Measurements from ENCODE around the gene ADGRF1.

ADGRF1 gene

GRCh38 chr6:47016909-47017308 is 25.2 kb downstream of the ADGRF1 start:
- TF ChIP-seq CTCF (IDR thresholded peaks at IDR 0.05): no peak
- H3K36me3 ChIP-seq: no peaks in the 10 kb centered on the region
- no peaks in the 10 kb centered on the region for H3K27me3 ChIP-seq
- intact Hi-C loops (cut with DNase I; ENCODE audit: low total_unique reads): no loop called here
- no peak overlapping the region for H3K27ac ChIP-seq
- no peak overlapping the region for H3K4me3 ChIP-seq
- no peak for DNase-seq
- no peaks in the 10 kb centered on the region for H3K9me3 ChIP-seq
- no peaks in the 10 kb centered on the region for H3K4me1 ChIP-seq

GRCh38 chr6:47016261-47016660 is 25.9 kb downstream of the ADGRF1 start:
- intact Hi-C loops (cut with DNase I; ENCODE audit: low total_unique reads): no loop called here

GRCh38 chr6:47014401-47014800 is 27.7 kb downstream of the ADGRF1 start:
- no peak for DNase-seq
- H3K36me3 ChIP-seq: no peaks in the 10 kb centered on the region
- H3K27me3 ChIP-seq: no peaks in the 10 kb centered on the region
- H3K4me3 ChIP-seq: no peak overlapping the region
- H3K4me1 ChIP-seq: no peaks in the 10 kb centered on the region
- no peak for TF ChIP-seq CTCF (IDR thresholded peaks at IDR 0.05)
- no peaks in the 10 kb centered on the region for H3K9me3 ChIP-seq
- H3K27ac ChIP-seq: no peak overlapping the region
- intact Hi-C loops (cut with DNase I; ENCODE audit: low total_unique reads): no loop called here

More at GRCh38 chr6:47016261-47016660, 25.9 kb downstream of the ADGRF1 start:
- no peak for DNase-seq
- Histone ChIP-seq H3K36me3 (no peaks in the 10 kb centered on the region), H3K4me3 (no peak overlapping the region), H3K27ac (no peak overlapping the region), H3K4me1 (no peaks in the 10 kb centered on the region), H3K27me3 (no peaks in the 10 kb centered on the region), H3K9me3 (no peaks in the 10 kb centered on the region)
- no peak for TF ChIP-seq CTCF (IDR thresholded peaks at IDR 0.05)

GRCh38 chr6:47009583-47009982 is 32.5 kb downstream of the ADGRF1 start:
- Histone ChIP-seq H3K27ac (no peak overlapping the region), H3K27me3 (no peaks in the 10 kb centered on the region), H3K4me3 (no peak overlapping the region), H3K4me1 (no peaks in the 10 kb centered on the region), H3K36me3 (no peaks in the 10 kb centered on the region), H3K9me3 (no peaks in the 10 kb centered on the region)
- intact Hi-C loops (cut with DNase I; ENCODE audit: low total_unique reads): no loop called here
- TF ChIP-seq CTCF (IDR thresholded peaks at IDR 0.05): no peak
- no peak for DNase-seq

GRCh38 chr6:47008397-47008763 is 33.8 kb downstream of the ADGRF1 start:
- Histone ChIP-seq H3K9me3 (no peaks in the 10 kb centered on the region), H3K27me3 (no peaks in the 10 kb centered on the region), H3K27ac (no peak overlapping the region), H3K4me1 (no peaks in the 10 kb centered on the region), H3K4me3 (no peak overlapping the region), H3K36me3 (no peaks in the 10 kb centered on the region)
- DNase-seq: no peak
- intact Hi-C loops (cut with DNase I; ENCODE audit: low total_unique reads): no loop called here
- TF ChIP-seq CTCF (IDR thresholded peaks at IDR 0.05): no peak

Data from tibial artery (tissue), 4 donors.